KOPT-K1 (cell line): Measurements from ENCODE around the gene RXFP2.

ENCODE experiments used
- H3K27ac ChIP-seq: fragments of 200-600 bp; sonication (generic); 2 replicates; pipeline ENCODE4 v1.5.1; 2016; ENCODE audit warnings: antibody characterized with exemption, mild to moderate bottlenecking, low read depth, low read length; ENCODE audit not compliant: poor library complexity, severe bottlenecking
- H3K36me3 ChIP-seq: fragments of 200-600 bp; sonication (generic); 2 replicates; pipeline ENCODE4 v1.5.1; 2017; ENCODE audit warnings: antibody characterized with exemption, mild to moderate bottlenecking, low read length, moderate library complexity; ENCODE audit not compliant: insufficient read depth
- H3K9me3 ChIP-seq: fragments of 200-600 bp; sonication (generic); 2 replicates; pipeline ENCODE4 v1.5.1; 2017; ENCODE audit warnings: antibody characterized with exemption, low read length, mild to moderate bottlenecking; ENCODE audit not compliant: insufficient read depth, poor library complexity, severe bottlenecking

Gene RXFP2

DNA sequence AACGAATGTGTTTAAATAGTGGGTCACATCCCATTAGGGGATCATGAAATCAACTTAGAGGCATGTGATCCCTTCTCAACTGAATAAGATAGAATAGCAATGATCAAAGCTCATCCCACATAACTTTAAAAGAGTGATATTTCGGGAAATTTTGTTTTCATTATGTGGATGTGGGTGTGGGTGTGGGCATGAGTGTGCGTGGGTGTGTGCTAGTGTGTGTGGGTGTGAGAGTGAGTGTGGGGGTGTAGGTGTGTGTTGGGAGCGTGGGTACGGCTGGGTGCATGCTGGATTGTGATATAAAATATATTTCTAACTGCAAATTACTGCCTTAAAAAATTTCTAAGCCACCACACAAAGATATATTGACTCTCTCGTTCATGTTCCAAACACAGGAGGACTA lies 15.9 kb downstream of the RXFP2 start:
- Histone ChIP-seq H3K9me3 (no peaks in the 10 kb centered on the region), H3K27ac (no peak overlapping the region), H3K36me3 (no peaks in the 10 kb centered on the region)

DNA sequence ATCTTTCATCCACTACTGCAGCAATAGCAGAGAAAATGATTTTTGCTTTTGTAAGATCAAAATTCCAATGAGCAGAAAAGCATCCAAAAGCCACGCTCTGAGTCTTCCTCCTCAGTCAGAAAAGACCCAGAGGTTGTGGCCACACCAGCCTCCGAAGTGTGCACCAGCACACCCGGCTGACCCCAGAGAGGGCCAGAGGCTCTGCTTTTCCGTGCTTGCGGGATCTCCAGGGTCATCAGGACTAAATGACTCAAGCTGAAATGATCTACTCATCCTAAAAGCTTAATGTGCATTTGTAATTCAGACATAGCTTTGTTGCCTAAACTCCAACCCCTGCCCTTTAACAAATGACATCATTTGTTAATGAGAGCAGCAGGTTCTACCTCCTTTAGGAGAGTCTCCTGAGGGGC lies 16.5 kb downstream of the RXFP2 start:
- Histone ChIP-seq H3K9me3 (no peaks in the 10 kb centered on the region), H3K27ac (no peak overlapping the region), H3K36me3 (no peaks in the 10 kb centered on the region)

DNA sequence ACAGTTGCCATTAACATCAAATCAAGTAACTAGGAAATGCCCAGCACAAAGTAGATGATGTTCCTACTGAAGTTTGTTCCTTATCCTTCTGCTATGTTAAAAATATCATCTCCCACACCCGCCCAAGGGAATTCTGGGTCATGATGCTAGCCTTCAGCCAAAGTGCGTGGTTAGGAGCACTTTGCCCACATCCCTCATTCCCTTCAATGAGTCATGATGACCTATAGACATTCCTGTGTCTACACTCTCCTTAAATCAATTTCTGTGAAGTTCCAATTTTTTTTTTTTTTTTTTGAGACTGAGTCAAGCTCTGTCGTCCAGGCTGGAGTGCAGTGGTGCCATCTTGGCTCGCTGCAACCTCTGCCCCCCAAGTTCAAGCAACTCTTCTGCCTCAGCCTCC lies 17.0 kb downstream of the RXFP2 start:
- Histone ChIP-seq H3K27ac (no peak overlapping the region), H3K36me3 (no peaks in the 10 kb centered on the region), H3K9me3 (no peaks in the 10 kb centered on the region)

DNA sequence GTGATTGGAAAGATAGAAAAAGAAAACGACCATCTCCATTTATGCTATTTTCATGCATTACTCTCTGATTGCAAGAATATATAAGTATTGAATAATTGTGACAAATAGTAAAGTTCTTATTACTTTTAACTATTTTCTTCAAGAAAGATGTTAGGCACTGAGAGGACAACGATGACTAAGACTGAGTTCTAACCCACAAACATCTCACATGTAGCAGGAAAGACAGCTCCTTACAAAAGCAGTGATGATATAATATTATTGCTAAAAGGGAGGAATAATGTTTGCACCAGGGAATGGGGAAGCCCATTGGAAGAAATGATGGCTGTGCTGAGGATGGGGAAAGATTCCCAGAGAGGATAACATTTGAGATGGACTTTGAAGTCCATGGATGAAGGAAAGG lies 22.6 kb downstream of the RXFP2 start:
- no peak overlapping the region for H3K27ac ChIP-seq
- no peaks in the 10 kb centered on the region for H3K9me3 ChIP-seq
- no peaks in the 10 kb centered on the region for H3K36me3 ChIP-seq

DNA sequence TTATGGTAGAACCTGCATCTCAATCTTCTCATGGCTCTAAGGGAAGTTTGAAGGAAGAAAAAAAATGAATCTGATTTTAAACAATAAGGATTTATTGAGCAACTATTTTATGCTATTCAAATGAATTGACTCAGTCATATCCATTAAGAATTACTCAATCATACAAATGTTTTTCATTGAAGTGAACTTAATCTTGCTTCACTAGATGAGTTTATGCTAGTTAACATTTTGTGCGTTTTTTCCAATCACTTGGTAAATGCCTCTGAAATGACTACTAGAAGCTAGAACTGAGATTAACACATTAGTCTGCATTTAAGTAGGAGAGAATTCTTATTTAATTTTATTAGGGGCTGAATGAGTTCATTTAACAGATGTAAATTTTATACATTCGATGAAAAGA lies 25.2 kb downstream of the RXFP2 start:
- Histone ChIP-seq H3K36me3 (no peaks in the 10 kb centered on the region), H3K9me3 (no peaks in the 10 kb centered on the region), H3K27ac (no peak overlapping the region)

DNA sequence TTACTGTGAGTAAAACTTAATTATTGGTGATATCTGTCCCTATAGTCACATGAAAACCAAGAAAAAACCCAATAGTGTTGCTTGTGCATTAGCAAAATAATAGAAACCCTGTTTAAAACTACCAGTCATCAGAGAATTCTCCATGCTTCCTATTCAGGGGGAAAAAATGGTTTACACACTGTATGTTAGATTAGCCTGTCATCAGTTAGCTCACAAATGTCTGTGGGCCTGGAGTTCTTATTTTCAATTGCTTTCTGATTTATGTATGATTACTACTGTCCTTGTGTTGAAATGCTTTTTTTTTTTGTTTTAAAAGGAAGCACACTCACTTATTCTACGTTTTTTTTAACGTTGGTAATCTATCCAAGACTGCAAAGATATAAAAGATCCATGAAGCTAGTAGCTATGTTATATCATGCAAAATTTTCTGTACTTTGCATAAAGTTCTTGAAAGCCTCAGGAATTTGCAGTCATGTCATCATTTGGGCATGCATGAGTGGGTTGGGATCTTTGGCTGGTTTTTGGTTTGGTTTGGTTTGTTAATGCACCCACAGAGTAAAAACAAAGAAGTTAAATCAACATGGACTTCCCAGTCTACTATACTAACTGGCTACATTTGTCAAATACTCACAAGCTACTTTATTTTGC lies 25.9 kb downstream of the RXFP2 start:
- Histone ChIP-seq H3K36me3 (no peaks in the 10 kb centered on the region), H3K27ac (no peak overlapping the region), H3K9me3 (no peaks in the 10 kb centered on the region)

DNA sequence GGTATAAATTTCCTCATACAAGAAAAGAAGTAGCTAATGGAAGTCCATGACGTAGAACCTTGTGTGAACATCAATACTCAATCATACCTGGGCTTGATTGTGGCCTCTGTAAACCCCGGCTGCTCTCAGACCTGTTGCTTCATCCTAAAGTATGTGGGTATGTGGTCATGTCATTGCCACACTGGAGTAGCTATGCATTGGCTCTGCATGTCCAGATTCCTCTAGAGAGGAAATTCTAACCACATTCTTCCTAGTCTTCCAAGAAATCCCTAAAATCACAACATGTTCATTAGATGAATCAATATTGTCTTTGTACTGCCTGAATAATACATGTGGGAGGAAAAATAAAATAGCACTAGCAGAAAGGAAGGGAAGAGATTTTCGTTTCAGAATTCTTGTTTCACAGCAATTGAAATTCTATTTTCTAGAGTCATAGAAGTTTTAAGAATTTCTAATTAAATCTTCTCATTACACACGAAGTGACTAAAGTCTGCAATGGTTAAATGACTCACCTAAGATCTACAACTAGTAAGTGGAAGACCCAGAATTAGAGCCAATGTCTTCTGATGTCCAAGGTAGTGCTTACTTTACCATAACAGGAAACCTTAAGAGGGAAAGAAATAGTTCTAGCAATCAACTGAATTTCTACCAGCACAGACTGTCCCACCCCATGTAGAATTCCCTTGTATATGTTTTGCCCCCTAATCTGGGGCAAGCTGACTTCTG lies 28.0 kb downstream of the RXFP2 start:
- Histone ChIP-seq H3K27ac (no peak overlapping the region), H3K36me3 (no peaks in the 10 kb centered on the region), H3K9me3 (no peaks in the 10 kb centered on the region)

DNA sequence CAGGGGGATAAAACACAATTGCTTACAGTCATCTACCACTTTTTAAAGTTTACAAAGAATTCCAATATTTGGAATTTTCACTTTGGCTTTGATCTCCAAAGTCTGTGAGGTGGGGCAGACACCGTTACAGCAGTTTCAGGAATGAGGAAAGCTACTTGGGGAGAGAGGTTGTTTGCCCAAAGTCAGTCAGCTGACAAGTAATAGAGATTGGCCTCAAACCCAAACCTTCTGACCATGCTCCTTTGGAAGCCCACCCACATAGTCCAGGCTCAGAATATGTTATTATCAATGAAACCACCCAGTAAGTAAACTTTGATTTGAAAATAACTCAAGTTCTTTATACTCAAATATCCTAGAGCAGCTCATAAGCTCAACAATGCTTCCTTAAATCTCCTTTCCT lies 29.0 kb downstream of the RXFP2 start:
- Histone ChIP-seq H3K36me3 (no peaks in the 10 kb centered on the region), H3K27ac (no peak overlapping the region)

DNA sequence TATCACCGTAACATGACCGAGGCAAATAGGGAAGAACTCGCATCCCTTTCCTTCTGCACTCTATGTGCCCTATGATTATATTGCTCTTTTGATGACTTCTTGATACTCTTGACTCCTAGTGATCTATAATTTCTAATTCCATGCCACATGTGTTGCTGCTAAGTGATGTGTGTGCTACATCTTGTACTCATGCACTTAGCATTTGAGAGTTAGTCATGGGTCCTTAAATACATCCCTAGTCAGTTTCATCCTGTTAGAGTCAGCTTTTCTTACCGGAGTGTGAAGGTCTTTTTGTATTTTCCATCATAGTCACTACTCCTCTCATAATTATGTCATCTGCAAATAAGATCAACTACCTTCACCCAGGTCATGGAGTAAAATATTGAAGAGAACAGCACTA lies 30.2 kb downstream of the RXFP2 start:
- Histone ChIP-seq H3K36me3 (no peaks in the 10 kb centered on the region), H3K27ac (no peak overlapping the region), H3K9me3 (no peaks in the 10 kb centered on the region)

More for the DNA sequence above, 29.0 kb downstream of the RXFP2 start:
- no peaks in the 10 kb centered on the region for H3K9me3 ChIP-seq

DNA sequence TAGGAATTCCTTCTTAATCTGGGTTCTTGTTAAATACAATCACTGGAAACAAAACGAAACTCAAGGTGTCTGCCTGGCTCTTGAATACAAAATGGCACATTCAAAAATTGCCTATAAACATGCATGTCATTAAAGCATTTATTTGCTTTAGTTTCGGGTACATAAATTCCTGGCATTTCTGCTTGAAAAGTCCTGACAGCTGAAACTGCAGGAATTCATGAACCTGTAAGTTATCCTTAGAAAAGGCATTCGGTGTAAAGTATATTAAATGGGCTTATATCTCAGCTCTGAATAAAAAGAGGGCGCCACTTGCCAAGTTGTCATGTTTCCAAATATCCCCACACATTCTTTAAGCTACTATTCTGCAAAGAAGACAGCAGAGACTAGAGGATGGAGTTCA lies 32.9 kb downstream of the RXFP2 start:
- no peaks in the 10 kb centered on the region for H3K9me3 ChIP-seq
- no peak overlapping the region for H3K27ac ChIP-seq
- H3K36me3 ChIP-seq, result no peaks in the 10 kb centered on the region

DNA sequence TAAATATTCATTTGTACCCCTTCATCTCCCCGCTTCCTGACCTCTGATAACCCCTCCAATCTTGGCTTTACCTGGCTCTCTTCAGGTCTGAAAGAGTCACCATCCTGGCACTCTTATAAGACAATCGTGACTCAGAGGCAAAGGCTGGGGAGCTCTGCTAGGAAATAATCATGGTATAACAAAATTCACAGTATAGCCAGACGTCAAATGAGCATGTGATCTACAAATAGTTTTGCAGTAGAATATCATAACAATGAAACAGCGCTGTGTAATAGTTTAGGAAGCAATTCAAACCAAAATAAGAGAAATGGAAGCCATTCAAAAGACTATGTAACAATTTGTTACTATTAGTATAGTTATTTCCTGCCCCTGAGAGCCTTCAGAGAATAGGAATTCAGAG lies 34.2 kb downstream of the RXFP2 start:
- no peak overlapping the region for H3K27ac ChIP-seq
- no peaks in the 10 kb centered on the region for H3K36me3 ChIP-seq

DNA sequence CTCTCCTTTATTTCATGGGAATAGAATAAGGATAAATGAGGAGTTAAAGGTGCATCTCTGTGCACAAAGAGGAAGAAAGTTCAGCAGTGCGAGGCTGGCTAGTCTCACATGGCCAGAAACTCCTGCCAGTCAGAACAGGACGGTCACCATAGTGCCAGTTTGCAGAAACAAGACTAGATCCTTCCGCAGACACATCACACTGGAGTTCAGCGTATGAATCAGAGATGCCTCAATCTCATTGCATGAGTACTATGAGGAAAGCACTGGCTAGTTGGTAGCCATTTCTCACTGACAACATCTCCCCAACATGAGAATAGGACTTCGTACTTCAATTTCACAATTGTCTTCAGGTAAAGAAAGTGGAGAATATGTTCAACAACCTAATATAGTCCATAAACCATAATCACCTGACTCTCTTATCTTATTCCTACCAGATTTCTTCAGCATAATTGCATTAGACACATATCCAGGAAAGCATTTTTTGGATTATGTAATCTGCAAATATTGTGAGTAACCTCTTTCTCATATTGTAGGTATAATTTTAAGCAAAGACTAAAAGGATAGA lies 34.9 kb downstream of the RXFP2 start:
- H3K27ac ChIP-seq, result no peak overlapping the region

More for the DNA sequence above, 34.2 kb downstream of the RXFP2 start:
- H3K9me3 ChIP-seq, result no peaks in the 10 kb centered on the region

DNA sequence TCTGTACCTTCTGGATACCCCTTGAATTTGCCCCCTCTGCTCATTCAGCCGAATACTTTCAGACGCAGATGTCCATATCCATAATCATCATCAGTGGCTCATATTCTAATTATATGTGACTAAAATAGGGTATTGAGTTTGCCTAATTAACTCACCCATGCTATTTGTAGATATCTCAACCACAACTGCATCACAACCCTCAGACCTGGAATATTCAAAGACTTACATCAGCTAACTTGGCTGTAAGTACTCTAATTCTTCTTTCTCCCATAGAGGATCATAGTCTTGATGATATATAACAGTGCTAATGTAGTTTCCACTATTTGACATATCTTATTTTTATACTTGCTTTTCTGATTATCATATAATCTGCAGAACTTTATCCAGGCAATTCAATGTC lies 35.8 kb downstream of the RXFP2 start:
- H3K27ac ChIP-seq, result no peak overlapping the region
- no peaks in the 10 kb centered on the region for H3K36me3 ChIP-seq
- no peaks in the 10 kb centered on the region for H3K9me3 ChIP-seq

More for the DNA sequence above, 34.9 kb downstream of the RXFP2 start:
- Histone ChIP-seq H3K36me3 (no peaks in the 10 kb centered on the region), H3K9me3 (no peaks in the 10 kb centered on the region)

DNA sequence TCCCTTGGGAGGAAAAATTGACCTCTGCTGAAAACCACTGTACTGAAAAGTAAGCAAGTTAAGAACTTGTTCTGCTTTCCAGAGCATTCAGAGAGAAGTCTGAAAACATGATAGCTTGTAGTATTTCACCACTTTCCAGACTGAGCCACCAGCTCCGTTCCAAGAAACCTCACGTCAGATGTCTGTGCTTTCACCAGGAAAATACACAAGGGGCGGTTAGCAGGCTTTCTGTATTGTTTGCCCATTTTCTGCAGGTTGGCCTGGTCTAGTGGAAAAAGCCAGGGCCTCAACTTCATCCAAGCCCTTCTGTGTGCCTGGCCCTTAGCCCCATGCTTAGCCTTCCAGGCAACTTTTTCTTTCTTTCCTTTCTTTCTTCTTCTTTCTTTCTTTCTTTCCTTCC lies 36.4 kb downstream of the RXFP2 start:
- Histone ChIP-seq H3K9me3 (no peaks in the 10 kb centered on the region), H3K36me3 (no peaks in the 10 kb centered on the region), H3K27ac (no peak overlapping the region)

DNA sequence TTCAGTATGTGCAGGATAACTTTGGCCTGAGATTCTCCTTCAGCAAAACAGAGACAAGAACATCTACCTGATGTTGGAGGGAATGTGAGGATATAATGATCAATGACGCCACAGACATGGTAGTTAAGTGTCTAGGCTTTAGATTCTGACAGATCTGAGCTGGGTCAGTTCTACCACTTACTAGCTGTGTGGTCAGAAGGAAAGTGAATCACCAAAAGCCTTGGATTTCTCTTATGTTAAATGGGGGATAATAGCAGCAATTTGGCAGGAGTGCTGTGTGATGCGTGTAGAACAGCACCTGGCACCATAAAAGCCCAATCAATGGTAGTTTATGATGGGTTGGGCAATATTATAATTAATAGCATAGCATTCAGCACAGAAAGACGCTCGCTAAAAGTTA lies 41.7 kb downstream of the RXFP2 start:
- H3K9me3 ChIP-seq, result no peaks in the 10 kb centered on the region
- H3K36me3 ChIP-seq, result no peaks in the 10 kb centered on the region
- H3K27ac ChIP-seq, result no peak overlapping the region

DNA sequence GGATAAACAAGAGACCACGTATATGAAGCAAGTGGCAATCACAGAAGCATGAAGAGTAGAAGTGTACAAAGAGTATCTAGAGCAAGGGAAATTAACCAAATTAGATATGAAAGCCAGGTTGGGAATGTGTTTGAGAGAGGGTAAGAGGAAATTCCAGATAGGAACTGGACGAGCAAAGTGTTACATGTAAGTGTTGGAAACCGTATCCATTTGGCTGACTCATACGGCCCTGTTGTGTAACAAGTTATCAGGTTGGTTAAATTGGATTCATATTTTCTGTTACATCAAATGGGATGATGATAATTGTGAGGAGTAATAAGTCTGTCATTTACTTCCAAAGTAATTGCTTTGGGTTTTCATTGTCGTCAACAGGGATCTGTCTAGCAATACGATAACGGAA lies 46.7 kb downstream of the RXFP2 start:
- H3K27ac ChIP-seq, result no peak overlapping the region
- H3K36me3 ChIP-seq, result no peaks in the 10 kb centered on the region
- no peaks in the 10 kb centered on the region for H3K9me3 ChIP-seq
